HL-60 (cell line): ENCODE measurements around the gene OR1J2.

ENCODE experiments used
- DNase-seq, 2 experiments: peaks; one replicate each; pipeline ENCODE4 v3.0.0-alpha.2; 2010 to 2020; ENCODE audit warnings: low read depth in 1 of 2, low spot score in 1 of 2
- H3K27ac ChIP-seq: fragments of 250-450 bp; sonication (Bioruptor Pico); replicated peaks from 2 replicates; pipeline ENCODE4 v1.5.1; 2020; ENCODE audit warnings: mild to moderate bottlenecking, moderate library complexity
- H3K27me3 ChIP-seq: fragments of 250-450 bp; sonication (Bioruptor Pico); 2 replicates; pipeline ENCODE4 v1.5.1; 2021; ENCODE audit warnings: mild to moderate bottlenecking, moderate library complexity; ENCODE audit not compliant: insufficient read depth, poor library complexity, severe bottlenecking
- H3K4me3 ChIP-seq: replicated peaks from 2 replicates; pipeline ENCODE4 v1.5.1; 2011; ENCODE audit warnings: mild to moderate bottlenecking, control low read depth, low read length; ENCODE audit not compliant: insufficient read depth
- GABPA ChIP-seq: IDR thresholded peaks from 2 replicates; pipeline ENCODE4 v1.6.1; 2012; ENCODE audit warnings: low read depth
- POLR2AphosphoS5 ChIP-seq: IDR thresholded peaks from 2 replicates; pipeline ENCODE4 v1.6.1; 2012; ENCODE audit warnings: low read depth
- SPI1 ChIP-seq: IDR thresholded peaks from 2 replicates; pipeline ENCODE4 v1.6.1; 2012; ENCODE audit warnings: low read depth, mild to moderate bottlenecking, borderline replicate concordance
- long read RNA-seq: library from polyadenylated mRNA; unstranded; transcript quantifications from one replicate; pipeline ENCODE4 v2.0.0, GENCODE V29; 2020
- TF ChIP-seq, protein P1 (sequence below): IDR thresholded peaks from 2 replicates; pipeline ENCODE4 v1.6.1; 2012; ENCODE audit warnings: low read depth; ENCODE audit not compliant: insufficient replicate concordance
- TF ChIP-seq, protein P2 (sequence below): IDR thresholded peaks from one replicate; pipeline ENCODE4 v1.5.1; 2011; ENCODE audit warnings: low read length, control low read depth, inconsistent platforms; ENCODE audit not compliant: insufficient read depth

The OR1J2 gene, protein sequence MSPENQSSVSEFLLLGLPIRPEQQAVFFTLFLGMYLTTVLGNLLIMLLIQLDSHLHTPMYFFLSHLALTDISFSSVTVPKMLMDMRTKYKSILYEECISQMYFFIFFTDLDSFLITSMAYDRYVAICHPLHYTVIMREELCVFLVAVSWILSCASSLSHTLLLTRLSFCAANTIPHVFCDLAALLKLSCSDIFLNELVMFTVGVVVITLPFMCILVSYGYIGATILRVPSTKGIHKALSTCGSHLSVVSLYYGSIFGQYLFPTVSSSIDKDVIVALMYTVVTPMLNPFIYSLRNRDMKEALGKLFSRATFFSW
- long read RNA-seq: 0 reads

DNA sequence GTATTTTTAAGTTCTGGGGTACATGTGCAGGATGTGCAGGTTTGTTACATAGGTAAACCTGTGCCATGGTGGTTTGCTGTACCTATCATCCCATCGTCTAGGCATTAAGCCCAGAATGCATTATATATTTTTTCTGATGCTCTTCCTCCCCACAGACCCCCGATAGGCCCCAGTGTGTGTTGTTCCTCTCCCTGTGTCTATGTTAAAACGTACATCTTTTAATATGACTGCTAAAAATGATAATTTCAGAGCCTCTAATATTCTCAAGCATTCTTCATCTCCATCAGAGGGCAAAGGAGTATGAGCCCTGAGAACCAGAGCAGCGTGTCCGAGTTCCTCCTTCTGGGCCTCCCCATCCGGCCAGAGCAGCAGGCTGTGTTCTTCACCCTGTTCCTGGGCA is at the start of gene OR1J2:
Gene OR1J2 (plus strand): TSS at position 301 of the 400 bp plus-strand sequence. CDS start 0 bp downstream, at position 301.
- no peak within 1 kb of the TSS for H3K4me3 ChIP-seq
- H3K27ac ChIP-seq: no peak within 1 kb of the TSS
- no peak for TF ChIP-seq SPI1
- DNase-seq: no peak
- H3K27me3 ChIP-seq: peaks cover 12% of the 10 kb centered on the region

DNA sequence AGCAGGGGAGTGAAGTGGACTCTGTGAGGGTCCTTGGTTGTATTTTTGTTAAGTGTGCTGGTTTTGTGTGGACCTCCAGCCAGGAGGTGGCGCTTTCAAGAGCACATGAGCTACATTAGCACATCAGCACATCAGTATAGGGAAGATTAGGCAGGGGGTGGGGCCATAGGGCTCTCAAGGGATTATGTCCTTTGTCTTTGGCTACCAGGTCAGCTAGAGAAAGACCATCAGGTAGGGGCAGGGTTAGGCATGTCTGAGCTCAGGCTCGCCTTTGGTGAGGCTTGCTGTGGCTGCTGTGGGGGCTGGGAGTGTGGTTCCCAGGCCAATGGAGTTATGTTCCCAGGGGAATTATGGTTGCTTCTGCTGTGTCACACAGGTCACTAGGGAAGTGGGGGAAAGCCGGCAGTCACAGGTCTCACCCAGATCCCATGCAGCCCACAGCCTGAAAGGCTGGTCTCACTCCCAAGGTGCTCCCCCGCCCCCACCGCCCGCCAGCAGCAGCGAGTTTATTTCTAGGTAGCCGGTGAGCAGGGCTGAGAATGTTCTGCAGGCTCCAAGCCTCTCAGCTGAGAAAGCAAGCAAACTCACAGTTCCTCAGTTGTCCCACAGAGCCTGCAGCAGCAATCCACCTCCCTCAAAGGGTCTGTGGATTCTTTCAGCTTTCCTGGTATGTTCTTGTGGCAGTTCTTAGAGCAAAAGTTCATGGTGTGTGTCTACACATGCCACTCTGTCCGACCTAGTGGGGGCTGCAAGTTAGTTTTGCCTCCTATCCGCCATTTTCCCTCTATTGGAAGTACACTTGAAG is 46.6 kb upstream of the OR1J2 start:
- Histone ChIP-seq H3K27ac (no peak overlapping the region), H3K4me3 (no peak overlapping the region), H3K27me3 (peaks cover 9% of the 10 kb centered on the region)
- TF ChIP-seq GABPA: no peak
- TF ChIP-seq, protein P1, sequence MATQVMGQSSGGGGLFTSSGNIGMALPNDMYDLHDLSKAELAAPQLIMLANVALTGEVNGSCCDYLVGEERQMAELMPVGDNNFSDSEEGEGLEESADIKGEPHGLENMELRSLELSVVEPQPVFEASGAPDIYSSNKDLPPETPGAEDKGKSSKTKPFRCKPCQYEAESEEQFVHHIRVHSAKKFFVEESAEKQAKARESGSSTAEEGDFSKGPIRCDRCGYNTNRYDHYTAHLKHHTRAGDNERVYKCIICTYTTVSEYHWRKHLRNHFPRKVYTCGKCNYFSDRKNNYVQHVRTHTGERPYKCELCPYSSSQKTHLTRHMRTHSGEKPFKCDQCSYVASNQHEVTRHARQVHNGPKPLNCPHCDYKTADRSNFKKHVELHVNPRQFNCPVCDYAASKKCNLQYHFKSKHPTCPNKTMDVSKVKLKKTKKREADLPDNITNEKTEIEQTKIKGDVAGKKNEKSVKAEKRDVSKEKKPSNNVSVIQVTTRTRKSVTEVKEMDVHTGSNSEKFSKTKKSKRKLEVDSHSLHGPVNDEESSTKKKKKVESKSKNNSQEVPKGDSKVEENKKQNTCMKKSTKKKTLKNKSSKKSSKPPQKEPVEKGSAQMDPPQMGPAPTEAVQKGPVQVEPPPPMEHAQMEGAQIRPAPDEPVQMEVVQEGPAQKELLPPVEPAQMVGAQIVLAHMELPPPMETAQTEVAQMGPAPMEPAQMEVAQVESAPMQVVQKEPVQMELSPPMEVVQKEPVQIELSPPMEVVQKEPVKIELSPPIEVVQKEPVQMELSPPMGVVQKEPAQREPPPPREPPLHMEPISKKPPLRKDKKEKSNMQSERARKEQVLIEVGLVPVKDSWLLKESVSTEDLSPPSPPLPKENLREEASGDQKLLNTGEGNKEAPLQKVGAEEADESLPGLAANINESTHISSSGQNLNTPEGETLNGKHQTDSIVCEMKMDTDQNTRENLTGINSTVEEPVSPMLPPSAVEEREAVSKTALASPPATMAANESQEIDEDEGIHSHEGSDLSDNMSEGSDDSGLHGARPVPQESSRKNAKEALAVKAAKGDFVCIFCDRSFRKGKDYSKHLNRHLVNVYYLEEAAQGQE: no peak
- TF ChIP-seq POLR2AphosphoS5: no peak
- TF ChIP-seq, protein P2, sequence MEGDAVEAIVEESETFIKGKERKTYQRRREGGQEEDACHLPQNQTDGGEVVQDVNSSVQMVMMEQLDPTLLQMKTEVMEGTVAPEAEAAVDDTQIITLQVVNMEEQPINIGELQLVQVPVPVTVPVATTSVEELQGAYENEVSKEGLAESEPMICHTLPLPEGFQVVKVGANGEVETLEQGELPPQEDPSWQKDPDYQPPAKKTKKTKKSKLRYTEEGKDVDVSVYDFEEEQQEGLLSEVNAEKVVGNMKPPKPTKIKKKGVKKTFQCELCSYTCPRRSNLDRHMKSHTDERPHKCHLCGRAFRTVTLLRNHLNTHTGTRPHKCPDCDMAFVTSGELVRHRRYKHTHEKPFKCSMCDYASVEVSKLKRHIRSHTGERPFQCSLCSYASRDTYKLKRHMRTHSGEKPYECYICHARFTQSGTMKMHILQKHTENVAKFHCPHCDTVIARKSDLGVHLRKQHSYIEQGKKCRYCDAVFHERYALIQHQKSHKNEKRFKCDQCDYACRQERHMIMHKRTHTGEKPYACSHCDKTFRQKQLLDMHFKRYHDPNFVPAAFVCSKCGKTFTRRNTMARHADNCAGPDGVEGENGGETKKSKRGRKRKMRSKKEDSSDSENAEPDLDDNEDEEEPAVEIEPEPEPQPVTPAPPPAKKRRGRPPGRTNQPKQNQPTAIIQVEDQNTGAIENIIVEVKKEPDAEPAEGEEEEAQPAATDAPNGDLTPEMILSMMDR: no peak
- TF ChIP-seq SPI1: no peak
- DNase-seq: peak in 1 of 2 experiments; percentile 13

DNA sequence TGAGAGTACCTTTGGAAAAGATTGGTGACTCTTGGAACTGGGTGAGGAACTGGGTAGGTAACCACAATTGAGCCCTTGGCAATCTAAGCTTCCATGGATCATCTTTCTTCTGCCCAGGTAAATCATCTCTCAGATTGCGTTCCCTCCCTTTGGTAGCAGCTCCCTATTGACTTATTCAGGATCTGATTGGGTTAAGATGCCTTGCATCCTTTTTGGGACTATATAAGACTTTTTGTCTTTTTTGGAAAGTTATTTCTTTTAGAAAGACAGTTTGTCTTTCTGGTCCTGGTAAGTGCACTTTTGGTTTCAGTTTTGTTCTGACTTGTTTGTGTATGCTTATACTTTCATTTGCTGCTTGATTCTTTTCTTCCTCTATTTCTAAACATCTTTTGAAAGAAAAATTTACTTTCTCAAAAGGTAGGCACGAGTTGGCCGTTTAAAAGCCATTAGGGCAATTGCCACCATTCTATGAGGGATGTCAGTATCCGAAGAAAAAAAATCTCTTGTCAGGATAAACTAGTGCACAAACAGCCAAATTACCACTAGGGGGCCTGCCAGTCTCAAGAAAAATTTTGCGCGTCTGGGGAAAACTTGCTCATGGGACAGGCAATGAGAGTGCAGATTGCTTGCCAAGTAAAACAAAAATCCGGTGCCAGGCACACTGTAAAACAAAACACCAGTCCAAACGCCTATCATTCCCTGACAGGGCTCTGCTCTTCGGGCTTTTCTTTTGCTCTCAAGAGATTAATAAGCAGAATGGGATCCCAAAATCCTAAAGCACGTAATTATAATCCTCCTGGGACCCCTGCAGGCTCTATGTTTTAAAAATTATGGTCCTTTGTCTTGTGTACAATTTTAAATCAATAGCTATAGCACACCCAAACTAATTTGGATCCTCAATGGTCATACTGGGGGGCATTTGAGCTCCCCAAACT is 45.7 kb upstream of the OR1J2 start:
- DNase-seq: peak; percentile 13 to 74
- H3K27ac ChIP-seq: no peak overlapping the region
- H3K27me3 ChIP-seq: peaks cover 9% of the 10 kb centered on the region
- peak overlapping the region; percentile 28 for H3K4me3 ChIP-seq
- TF ChIP-seq GABPA: no peak
- TF ChIP-seq, protein P2: peak; percentile 64

DNA sequence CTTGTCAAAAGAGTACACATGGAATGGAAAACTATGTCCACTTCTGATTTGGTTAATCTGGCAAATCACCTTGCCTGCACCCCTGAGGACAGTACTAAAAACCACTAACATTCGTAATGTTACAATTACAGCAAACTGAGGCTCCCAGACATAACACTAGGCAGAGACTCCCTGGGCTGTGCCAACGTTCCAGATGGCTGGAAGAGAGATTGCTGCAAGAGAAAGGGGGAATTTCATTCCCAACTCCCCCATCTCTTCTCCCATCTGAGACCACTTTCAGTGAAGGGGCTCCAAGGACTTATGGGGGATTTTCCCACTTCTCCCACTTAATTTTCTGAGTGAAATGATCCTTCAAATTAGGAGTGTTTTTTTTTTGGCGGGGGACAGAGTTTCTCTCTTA is 44.1 kb upstream of the OR1J2 start:
- Histone ChIP-seq H3K4me3 (no peak overlapping the region), H3K27me3 (peaks cover 9% of the 10 kb centered on the region), H3K27ac (no peak overlapping the region)
- no peak for DNase-seq
- TF ChIP-seq GABPA (no peak), SPI1 (no peak), POLR2AphosphoS5 (no peak)
- TF ChIP-seq, protein P1: no peak
- TF ChIP-seq, protein P2: no peak
